Muscle of leg (tissue), 11 donors: ENCODE measurements around the gene PXK. TPM values are rescaled to one million over a fixed set of nuclear protein-coding genes. Genes with fewer than 3 reads are reported as not detected.

ENCODE experiments used
- DNase-seq: peaks from one replicate; pipeline ENCODE4 v3.0.0; 2013
- H3K27ac ChIP-seq: one replicate; pipeline ENCODE4 v1.5.1; 2013; ENCODE audit warnings: mild to moderate bottlenecking, low read length, control low read depth
- H3K27me3 ChIP-seq: one replicate; pipeline ENCODE4 v1.6.1; 2013; ENCODE audit warnings: low read length; ENCODE audit not compliant: control insufficient read depth, insufficient read depth
- H3K36me3 ChIP-seq: one replicate; pipeline ENCODE4 v1.6.1; 2013; ENCODE audit warnings: low read length; ENCODE audit not compliant: control insufficient read depth, insufficient read depth
- H3K4me1 ChIP-seq: one replicate; pipeline ENCODE4 v1.6.1; 2013; ENCODE audit warnings: low read length; ENCODE audit not compliant: control insufficient read depth, insufficient read depth
- H3K4me3 ChIP-seq: one replicate; pipeline ENCODE4 v1.5.1; 2013; ENCODE audit warnings: low read length, control low read depth
- H3K9me3 ChIP-seq: replicated peaks from 2 replicates; pipeline ENCODE4 v1.6.1; 2013; ENCODE audit warnings: low read depth, low read length; ENCODE audit not compliant: control insufficient read depth
- WGBS: methylation state at CpG from one replicate; pipeline ENCODE4 v1.1.5; 2013; ENCODE audit warnings: missing lambda C conversion rate; ENCODE audit not compliant: insufficient coverage; 5-methylcytosine and 5-hydroxymethylcytosine counted together
- polyA plus RNA-seq, 8 donors: library from polyadenylated mRNA; unstranded; fragments of 120-200 nt; gene quantifications; one replicate each; pipeline versions ENCODE4 v1.2.1 to v1.2.3, GENCODE V29; 2013; ENCODE audit warnings: inconsistent platforms in 1 of 8, low replicate concordance in 1 of 8; ENCODE audit not compliant: insufficient read length in 8 of 8, insufficient read depth in 1 of 8
- total RNA-seq: library from RNA; stranded (reverse); fragments of 120-200 nt; gene quantifications from one replicate; pipeline ENCODE4 v1.2.4, GENCODE V29; 2013

PXK gene
- total and polyA plus RNA-seq, 9 donors: 15.9 to 19.9 (median 17.5) TPM

- no CpG with 5 or more reads among the region's 4 CpGs for WGBS
- no peaks in the 10 kb centered on the region for H3K27me3 ChIP-seq
- no peaks in the 10 kb centered on the region for H3K9me3 ChIP-seq
- H3K27ac ChIP-seq: no peak overlapping the region
- no peak overlapping the region for H3K4me3 ChIP-seq
- peaks cover 8% of the 10 kb centered on the region for H3K36me3 ChIP-seq
- DNase-seq: no peak
- H3K4me1 ChIP-seq: no peaks in the 10 kb centered on the region
These were observed 12.8 kb downstream of the PXK start for GRCh38 chr3:58345457-58345856.

GRCh38 chr3:58346368-58346767 lies 13.7 kb downstream of the PXK start:
- no CpG with 5 or more reads among the region's 2 CpGs for WGBS

GRCh38 chr3:58347984-58348383 lies 15.3 kb downstream of the PXK start:
- H3K4me3 ChIP-seq: no peak overlapping the region
- 90% methylated on average over 3 of the region's 7 CpGs for WGBS

More at GRCh38 chr3:58346368-58346767, 13.7 kb downstream of the PXK start:
- no peaks in the 10 kb centered on the region for H3K27me3 ChIP-seq
- H3K4me1 ChIP-seq: no peaks in the 10 kb centered on the region
- H3K36me3 ChIP-seq: peaks cover 8% of the 10 kb centered on the region
- DNase-seq: no peak
- no peak overlapping the region for H3K4me3 ChIP-seq
- no peaks in the 10 kb centered on the region for H3K9me3 ChIP-seq
- H3K27ac ChIP-seq: no peak overlapping the region

GRCh38 chr3:58349792-58350626 lies 17.3 kb downstream of the PXK start:
- Histone ChIP-seq H3K4me1 (peaks cover 3% of the 10 kb centered on the region), H3K27ac (no peak overlapping the region), H3K36me3 (no peaks in the 10 kb centered on the region), H3K9me3 (no peaks in the 10 kb centered on the region), H3K4me3 (no peak overlapping the region), H3K27me3 (no peaks in the 10 kb centered on the region)
- 66% methylated on average over 3 of the region's 7 CpGs for WGBS
- DNase-seq: no peak

More at GRCh38 chr3:58347984-58348383, 15.3 kb downstream of the PXK start:
- Histone ChIP-seq H3K9me3 (no peaks in the 10 kb centered on the region), H3K27ac (no peak overlapping the region), H3K4me1 (peaks cover 3% of the 10 kb centered on the region), H3K36me3 (peaks cover 4% of the 10 kb centered on the region), H3K27me3 (no peaks in the 10 kb centered on the region)
- DNase-seq: no peak

GRCh38 chr3:58350627-58351013 lies 17.9 kb downstream of the PXK start:
- no peak for DNase-seq
- Histone ChIP-seq H3K9me3 (no peaks in the 10 kb centered on the region), H3K4me3 (no peak overlapping the region), H3K27me3 (no peaks in the 10 kb centered on the region), H3K36me3 (no peaks in the 10 kb centered on the region), H3K4me1 (peaks cover 3% of the 10 kb centered on the region), H3K27ac (no peak overlapping the region)
- WGBS: no CpG with 5 or more reads among the region's 2 CpGs

GRCh38 chr3:58351920-58352319 lies 19.2 kb downstream of the PXK start:
- no peak for DNase-seq
- Histone ChIP-seq H3K9me3 (no peaks in the 10 kb centered on the region), H3K4me1 (peaks cover 7% of the 10 kb centered on the region), H3K27ac (no peak overlapping the region), H3K36me3 (no peaks in the 10 kb centered on the region), H3K27me3 (no peaks in the 10 kb centered on the region), H3K4me3 (no peak overlapping the region)
- WGBS: 71% methylated on average over 3 of the region's 3 CpGs

- DNase-seq: no peak
- Histone ChIP-seq H3K9me3 (no peaks in the 10 kb centered on the region), H3K27ac (no peak overlapping the region), H3K4me1 (peaks cover 7% of the 10 kb centered on the region), H3K4me3 (no peak overlapping the region), H3K36me3 (no peaks in the 10 kb centered on the region), H3K27me3 (no peaks in the 10 kb centered on the region)
- WGBS: 90% methylated on average over 5 of the region's 6 CpGs
These were observed 19.9 kb downstream of the PXK start for GRCh38 chr3:58352626-58353025.

- no peak overlapping the region for H3K27ac ChIP-seq
- H3K4me3 ChIP-seq: no peak overlapping the region
- no peaks in the 10 kb centered on the region for H3K9me3 ChIP-seq
- DNase-seq: no peak
- H3K36me3 ChIP-seq: no peaks in the 10 kb centered on the region
- 88% methylated on average over 4 of the region's 8 CpGs for WGBS
- no peaks in the 10 kb centered on the region for H3K27me3 ChIP-seq
- peaks cover 13% of the 10 kb centered on the region for H3K4me1 ChIP-seq
These were observed 21.2 kb downstream of the PXK start for GRCh38 chr3:58353722-58354553.

GRCh38 chr3:58355179-58355578 lies 22.5 kb downstream of the PXK start:
- Histone ChIP-seq H3K9me3 (no peaks in the 10 kb centered on the region), H3K36me3 (no peaks in the 10 kb centered on the region), H3K4me3 (no peak overlapping the region), H3K27me3 (no peaks in the 10 kb centered on the region), H3K27ac (no peak overlapping the region), H3K4me1 (peaks cover 13% of the 10 kb centered on the region)
- WGBS: 79% methylated on average over 2 of the region's 8 CpGs
- DNase-seq: no peak

GRCh38 chr3:58356054-58356453 lies 23.4 kb downstream of the PXK start:
- Histone ChIP-seq H3K4me1 (peaks cover 13% of the 10 kb centered on the region), H3K36me3 (no peaks in the 10 kb centered on the region), H3K27ac (no peak overlapping the region), H3K9me3 (no peaks in the 10 kb centered on the region), H3K27me3 (no peaks in the 10 kb centered on the region), H3K4me3 (no peak overlapping the region)
- no peak for DNase-seq
- 44% methylated on average over 2 of the region's 4 CpGs for whole genome bisulfite sequencing
